Breast epithelium (tissue), 3 donors: ENCODE data around the gene FKRP.
"Not testable (repeated sequence)": the region's sequence is repeated elsewhere in the genome, so short reads cannot be mapped to it uniquely, and the experiment has no call there.

ENCODE experiments used
- CTCF ChIP-seq, 3 donors: fragments of 450-650 bp; IDR thresholded peaks; one replicate each; pipeline ENCODE4 v1.5.1; 2016 to 2017; ENCODE audit warnings: antibody characterized with exemption in 3 of 3, mild to moderate bottlenecking in 3 of 3, moderate library complexity in 3 of 3
- POLR2A ChIP-seq: fragments of 450-650 bp; IDR thresholded peaks from one replicate; pipeline ENCODE4 v1.6.1; 2016; ENCODE audit warnings: antibody characterized with exemption, mild to moderate bottlenecking, moderate library complexity
- POLR2AphosphoS5 ChIP-seq, 3 donors: sonication (generic); formaldehyde crosslinking; IDR thresholded peaks; one replicate each; pipeline ENCODE4 v1.6.1; 2017; ENCODE audit warnings: antibody characterized with exemption in 3 of 3

DNA sequence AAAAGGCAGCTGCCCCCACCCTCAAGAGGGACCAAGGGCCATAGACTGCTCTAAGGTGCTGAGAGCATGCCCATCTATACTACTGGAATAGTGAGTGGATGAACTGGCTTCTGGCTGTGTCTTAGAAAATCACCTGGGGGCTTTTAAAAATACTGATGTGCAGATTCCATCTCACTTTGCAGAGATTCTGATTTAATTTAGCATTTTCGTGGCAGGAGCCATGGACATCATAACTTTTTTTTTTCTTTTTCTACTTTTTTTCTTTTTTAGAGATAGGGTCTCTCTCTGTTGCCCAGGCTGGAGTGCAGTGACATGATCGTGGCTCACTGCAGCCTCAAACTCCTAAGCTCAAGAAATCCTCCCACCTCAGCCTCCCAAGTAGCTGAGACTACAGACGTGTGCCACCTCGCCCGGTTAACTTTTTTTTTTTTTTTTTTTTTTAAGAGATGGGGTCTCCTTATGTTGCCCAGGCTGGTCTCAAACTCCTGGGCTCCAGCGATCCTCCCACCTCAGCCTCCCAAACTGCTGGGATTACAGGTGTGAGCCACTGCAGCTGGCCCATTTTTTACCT lies 33.0 kb upstream of the FKRP start:
- not testable (repeated sequence) for TF ChIP-seq CTCF (IDR thresholded peaks at IDR 0.05); POLR2A; POLR2AphosphoS5 (IDR thresholded peaks at IDR 0.05)
